Chondrocyte (in vitro differentiated cells): ENCODE data around the gene CDC6. TPM values are rescaled to one million over a fixed set of nuclear protein-coding genes. Genes with fewer than 3 reads are reported as not detected.

Experiments
- DNase-seq: peaks from one replicate; pipeline ENCODE4 v3.0.0; 2021; ENCODE audit warnings: mixed read lengths, low spot score
- H3K27ac Mint-ChIP-seq: one replicate; pipeline ENCODE4 v1.8.0; 2021; ENCODE audit warnings: mild to moderate bottlenecking, moderate library complexity, mixed read lengths; ENCODE audit not compliant: unreplicated experiment
- H3K27me3 Mint-ChIP-seq: 2 replicates; pipeline ENCODE4 v1.8.0; 2021; ENCODE audit warnings: low read depth, mixed read lengths
- H3K36me3 Mint-ChIP-seq: 2 replicates; pipeline ENCODE4 v1.8.0; 2021; ENCODE audit warnings: low read depth, mixed read lengths
- H3K4me1 Mint-ChIP-seq: 2 replicates; pipeline ENCODE4 v1.8.0; 2021; ENCODE audit warnings: low read depth, mild to moderate bottlenecking, mixed read lengths
- H3K4me3 Mint-ChIP-seq: one replicate; pipeline ENCODE4 v1.8.0; 2021; ENCODE audit warnings: mild to moderate bottlenecking, moderate library complexity, mixed read lengths; ENCODE audit not compliant: unreplicated experiment
- H3K9me3 Mint-ChIP-seq: 2 replicates; pipeline ENCODE4 v1.8.0; 2021; ENCODE audit warnings: low read depth, mixed read lengths
- total RNA-seq: library from RNA; stranded (reverse); gene quantifications from 3 replicates; pipeline ENCODE4 v1.2.1, GENCODE V29; 2021
- TF ChIP-seq, protein P1 (sequence below): fragments of 200-600 bp; sonication (generic); IDR thresholded peaks from 2 replicates; pipeline ENCODE4 v1.5.0; 2021; ENCODE audit warnings: antibody characterized with exemption, mild to moderate bottlenecking, moderate library complexity

Gene CDC6
- total RNA-seq, 1 donor from 2014 or later = 9.9 TPM

DNA sequence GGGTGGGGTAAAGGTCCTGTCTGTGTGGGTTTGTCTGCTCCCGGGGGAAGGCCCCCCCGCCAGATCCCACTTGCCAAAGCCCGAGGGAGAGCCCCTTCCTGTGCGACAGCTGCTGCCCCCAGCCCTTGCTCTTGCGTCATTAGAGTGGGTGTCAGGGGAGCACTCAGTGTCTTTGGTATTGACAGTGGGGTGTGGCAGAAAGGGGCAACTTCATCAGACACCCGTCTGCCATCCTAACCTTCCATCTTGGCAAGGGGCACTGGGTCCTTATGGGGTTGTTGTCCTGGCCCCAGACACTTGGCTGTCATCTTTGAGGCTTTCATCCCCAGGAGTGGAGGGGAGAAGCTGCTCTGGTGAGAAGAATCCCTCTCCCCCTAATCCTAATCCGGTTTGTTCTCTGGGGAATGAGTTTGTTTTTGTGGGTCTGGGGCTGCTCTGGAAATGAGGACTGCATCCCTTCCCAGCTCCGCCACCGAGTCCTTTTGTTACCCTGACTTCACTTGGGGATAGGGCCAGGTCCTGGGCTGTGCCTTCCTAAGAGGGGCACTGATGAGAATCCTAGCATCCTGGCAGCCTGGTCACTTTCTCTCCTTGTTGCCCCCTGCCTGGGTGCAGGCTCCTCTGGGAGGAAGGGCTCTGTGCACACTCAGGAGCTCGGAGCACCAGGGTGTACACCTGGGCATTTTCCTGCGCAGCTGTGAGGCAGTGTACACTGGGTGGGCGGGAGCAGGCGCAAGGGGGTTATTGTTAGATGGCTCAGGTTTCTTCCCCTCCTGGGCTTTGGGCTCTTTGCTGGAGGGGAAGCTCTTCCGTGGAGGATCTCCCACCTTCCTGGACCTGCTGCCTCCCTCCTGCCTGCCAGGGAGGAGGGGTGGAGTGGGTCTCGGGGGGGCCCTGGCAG, 55.8 kb downstream of the CDC6 start:
- DNase-seq = no peak
- Mint-ChIP-seq H3K27me3 (no peaks in the 10 kb centered on the region), H3K27ac (peak overlapping the region; percentile 84), H3K4me3 (peak overlapping the region; percentile 84), H3K4me1 (peaks cover 79% of the 10 kb centered on the region), H3K36me3 (peaks cover 2% of the 10 kb centered on the region), H3K9me3 (no peaks in the 10 kb centered on the region)
- TF ChIP-seq, protein P1, sequence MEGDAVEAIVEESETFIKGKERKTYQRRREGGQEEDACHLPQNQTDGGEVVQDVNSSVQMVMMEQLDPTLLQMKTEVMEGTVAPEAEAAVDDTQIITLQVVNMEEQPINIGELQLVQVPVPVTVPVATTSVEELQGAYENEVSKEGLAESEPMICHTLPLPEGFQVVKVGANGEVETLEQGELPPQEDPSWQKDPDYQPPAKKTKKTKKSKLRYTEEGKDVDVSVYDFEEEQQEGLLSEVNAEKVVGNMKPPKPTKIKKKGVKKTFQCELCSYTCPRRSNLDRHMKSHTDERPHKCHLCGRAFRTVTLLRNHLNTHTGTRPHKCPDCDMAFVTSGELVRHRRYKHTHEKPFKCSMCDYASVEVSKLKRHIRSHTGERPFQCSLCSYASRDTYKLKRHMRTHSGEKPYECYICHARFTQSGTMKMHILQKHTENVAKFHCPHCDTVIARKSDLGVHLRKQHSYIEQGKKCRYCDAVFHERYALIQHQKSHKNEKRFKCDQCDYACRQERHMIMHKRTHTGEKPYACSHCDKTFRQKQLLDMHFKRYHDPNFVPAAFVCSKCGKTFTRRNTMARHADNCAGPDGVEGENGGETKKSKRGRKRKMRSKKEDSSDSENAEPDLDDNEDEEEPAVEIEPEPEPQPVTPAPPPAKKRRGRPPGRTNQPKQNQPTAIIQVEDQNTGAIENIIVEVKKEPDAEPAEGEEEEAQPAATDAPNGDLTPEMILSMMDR = no peak

DNA sequence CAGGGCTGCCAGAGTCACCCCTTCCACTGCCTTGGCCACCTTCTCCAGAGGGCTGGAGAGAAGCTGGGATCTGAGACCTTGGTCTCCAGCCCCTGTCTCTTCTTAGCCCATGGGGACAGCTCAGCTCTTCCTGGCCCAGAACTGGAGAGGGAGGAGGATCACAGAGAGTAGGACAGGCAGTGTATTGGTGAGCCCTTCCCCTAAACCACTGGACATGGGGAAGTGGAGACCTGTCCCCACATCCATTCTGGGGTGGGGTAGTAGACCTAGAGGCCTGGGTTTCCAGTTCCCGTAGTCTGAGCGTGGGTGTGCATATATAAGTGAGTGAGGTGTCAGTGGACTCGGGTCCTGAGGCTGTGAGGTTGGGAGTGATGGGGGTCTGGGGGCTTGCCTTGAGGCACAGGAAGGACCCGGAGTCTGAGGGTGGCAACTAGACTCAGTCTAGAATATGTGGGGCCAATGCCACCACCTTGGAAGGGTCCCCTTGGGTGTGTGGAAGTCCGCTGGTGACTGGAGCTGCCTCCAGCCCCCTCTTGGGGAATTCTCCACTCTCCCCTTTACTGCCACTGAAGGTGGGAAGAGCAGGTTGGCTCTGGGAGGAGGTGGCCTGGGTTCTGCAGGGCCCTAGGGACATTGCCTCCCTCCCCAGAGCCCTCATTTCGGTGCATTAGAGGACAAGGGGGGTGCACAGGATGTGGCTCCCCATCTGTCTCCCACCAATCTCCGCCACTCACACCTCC, 56.9 kb downstream of the CDC6 start:
- DNase-seq = no peak
- peak overlapping the region; percentile 84 for H3K27ac Mint-ChIP-seq
- H3K27me3 Mint-ChIP-seq = no peaks in the 10 kb centered on the region
- peak overlapping the region; percentile 84 for H3K4me3 Mint-ChIP-seq
- peaks cover 81% of the 10 kb centered on the region for H3K4me1 Mint-ChIP-seq
- no peaks in the 10 kb centered on the region for H3K9me3 Mint-ChIP-seq
- TF ChIP-seq, protein P1 = no peak
- H3K36me3 Mint-ChIP-seq = peaks cover 8% of the 10 kb centered on the region

DNA sequence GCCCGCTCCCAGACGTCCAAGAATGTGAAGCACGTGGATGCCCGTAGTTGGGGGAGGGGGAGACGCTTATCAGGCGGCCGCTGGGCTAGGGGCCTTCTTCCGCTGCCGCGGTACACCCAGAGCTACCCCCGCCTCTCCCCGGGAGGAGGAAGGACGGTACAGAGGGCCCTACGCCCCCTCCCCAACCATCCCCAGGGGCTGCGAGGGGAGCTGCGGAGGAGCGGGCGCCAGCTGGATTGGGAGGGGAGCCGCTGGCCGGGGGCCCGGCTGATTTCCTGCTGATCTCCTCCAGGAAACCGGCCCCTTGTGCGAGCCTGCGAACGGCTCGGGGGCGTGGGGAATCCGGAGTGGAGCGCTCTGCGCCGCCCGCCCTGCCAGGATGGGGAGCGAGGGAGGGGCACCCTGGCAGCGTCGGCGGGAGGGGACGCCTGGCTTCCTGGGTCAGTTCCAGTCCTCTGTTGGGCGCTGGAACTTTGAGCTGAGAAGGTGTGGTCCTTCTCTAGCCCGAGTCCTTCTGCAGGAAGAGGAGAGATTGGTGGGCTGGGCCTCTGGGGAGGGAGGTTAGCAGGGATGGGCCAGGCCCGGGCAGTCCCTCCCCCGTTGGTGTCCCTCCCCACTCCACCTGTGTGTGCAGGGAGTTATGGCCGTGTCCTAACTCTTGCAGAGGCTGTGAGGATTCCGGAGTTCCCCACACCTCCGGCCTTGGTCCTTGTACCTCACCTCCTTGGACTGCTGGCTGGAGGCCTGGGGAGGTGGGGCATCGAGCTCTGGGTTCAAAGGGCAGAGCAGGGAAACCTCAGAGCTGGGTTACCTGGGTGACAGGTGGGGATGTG, 57.7 kb downstream of the CDC6 start:
- DNase-seq = no peak
- peaks cover 82% of the 10 kb centered on the region for H3K4me1 Mint-ChIP-seq
- H3K4me3 Mint-ChIP-seq = peak overlapping the region; percentile 84
- TF ChIP-seq, protein P1 = no peak
- H3K27ac Mint-ChIP-seq = peak overlapping the region; percentile 84
- H3K9me3 Mint-ChIP-seq = no peaks in the 10 kb centered on the region
- peaks cover 13% of the 10 kb centered on the region for H3K36me3 Mint-ChIP-seq
- no peaks in the 10 kb centered on the region for H3K27me3 Mint-ChIP-seq

DNA sequence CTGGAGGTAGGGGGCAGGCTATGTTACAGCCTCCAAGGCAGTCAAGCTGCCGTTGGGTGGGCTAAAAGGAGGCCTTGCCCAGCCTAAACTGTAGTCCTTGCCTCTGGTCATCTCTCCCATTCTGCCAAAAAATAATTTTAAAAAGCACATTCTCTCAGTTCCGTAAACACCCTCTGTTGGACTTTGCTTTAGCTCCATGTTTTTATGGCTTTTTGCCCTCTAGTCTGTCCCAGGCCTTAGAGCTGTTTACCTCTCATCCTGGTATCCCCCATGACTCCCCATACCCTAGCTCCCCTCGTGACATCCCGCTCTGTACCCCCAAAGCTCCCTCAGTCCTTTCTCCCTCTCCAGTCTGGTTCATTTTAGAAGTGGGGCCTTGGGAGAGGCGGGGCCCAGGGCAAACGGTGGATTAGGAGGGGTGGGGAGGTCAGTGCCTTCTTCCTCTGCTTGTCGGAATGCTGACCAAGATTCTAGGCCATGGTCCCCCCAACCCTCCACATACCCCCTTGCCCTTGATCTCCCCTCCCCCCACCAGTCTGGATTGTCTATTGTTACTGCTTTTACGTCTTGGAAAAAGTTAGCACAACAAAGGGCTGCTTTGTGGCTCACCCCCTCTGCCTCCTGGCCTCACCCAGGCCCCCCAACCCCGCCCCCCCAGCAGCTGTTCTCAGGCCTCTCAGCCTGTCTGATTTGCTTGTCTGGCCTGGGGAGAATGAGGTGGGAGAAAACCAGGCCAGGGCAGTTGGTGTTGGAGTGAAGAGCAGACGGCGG, 58.5 kb downstream of the CDC6 start:
- H3K4me3 Mint-ChIP-seq = peak overlapping the region; percentile 84
- no peak for DNase-seq
- H3K4me1 Mint-ChIP-seq = peaks cover 76% of the 10 kb centered on the region
- H3K36me3 Mint-ChIP-seq = peaks cover 13% of the 10 kb centered on the region
- TF ChIP-seq, protein P1 = no peak
- H3K27me3 Mint-ChIP-seq = no peaks in the 10 kb centered on the region
- peak overlapping the region; percentile 84 for H3K27ac Mint-ChIP-seq
- H3K9me3 Mint-ChIP-seq = no peaks in the 10 kb centered on the region
